ENCODE data around the gene RYK.
"Not testable (repeated sequence)": the region's sequence is repeated elsewhere in the genome, so short reads cannot be mapped to it uniquely, and the experiment has no call there.

Gene RYK

GRCh38 chr3:134250717-134251220 is at the start of gene RYK:
Gene RYK (minus strand): TSS chr3:134250859. CDS start chr3:134250654, 205 bp downstream.
- DNase-seq: peak in 53 of 56 donors; percentile 3 to 84 (median 63)

GRCh38 chr3:134299888-134300206 is 49.2 kb upstream of the RYK start:
- no peak for DNase-seq

GRCh38 chr3:134299185-134299887 is 48.7 kb upstream of the RYK start:
- DNase-seq: no peak

- no peak for DNase-seq
Measured at GRCh38 chr3:134298249-134298648, 47.6 kb upstream of the RYK start.

GRCh38 chr3:134296616-134297015 is 46.0 kb upstream of the RYK start:
- DNase-seq: no peak

GRCh38 chr3:134295930-134296329 is 45.3 kb upstream of the RYK start:
- DNase-seq: no peak

GRCh38 chr3:134294302-134295280 is 43.9 kb upstream of the RYK start:
- no peak for DNase-seq

GRCh38 chr3:134291319-134292254 is 40.9 kb upstream of the RYK start:
- peak in 4 of 56 donors; percentile 9 to 28 (median 16) for DNase-seq

GRCh38 chr3:134287512-134287911 is 36.9 kb upstream of the RYK start:
- DNase-seq: no peak

GRCh38 chr3:134284438-134284837 is 33.8 kb upstream of the RYK start:
- DNase-seq: no peak

- no peak for DNase-seq
Measured at GRCh38 chr3:134282659-134283047, 32.0 kb upstream of the RYK start.

GRCh38 chr3:134281912-134282658 is 31.4 kb upstream of the RYK start:
- no peak for DNase-seq

GRCh38 chr3:134279466-134279865 is 28.8 kb upstream of the RYK start:
- no peak for DNase-seq

GRCh38 chr3:134277066-134277660 is 26.5 kb upstream of the RYK start:
- no peak for DNase-seq

- no peak for DNase-seq
Measured at GRCh38 chr3:134276086-134276485, 25.4 kb upstream of the RYK start.

GRCh38 chr3:134275110-134275509 is 24.5 kb upstream of the RYK start:
- not testable (repeated sequence) for DNase-seq

GRCh38 chr3:134274571-134274970 is 23.9 kb upstream of the RYK start:
- DNase-seq: no peak

GRCh38 chr3:134267996-134268395 is 17.3 kb upstream of the RYK start:
- DNase-seq: no peak

- DNase-seq: no peak
Measured at GRCh38 chr3:134260987-134261386, 10.3 kb upstream of the RYK start.

GRCh38 chr3:134258761-134259347 is 8.2 kb upstream of the RYK start:
- DNase-seq: no peak
